Activated T-cell treated with anti-CD3 and anti-CD28 coated beads, Interleukin-2, amount 50 U/mL, for 24 hours (primary cell): ENCODE data around the gene BECN2.

Source experiments
- DNase-seq: peaks from one replicate; pipeline ENCODE4 v3.0.0-alpha.2; 2020
- H3K27ac Mint-ChIP-seq: 2 replicates; pipeline ENCODE4 v1.8.0; 2020; ENCODE audit warnings: mild to moderate bottlenecking, mixed read lengths
- H3K27me3 Mint-ChIP-seq: 2 replicates; pipeline ENCODE4 v1.8.0; 2020; ENCODE audit warnings: mixed read lengths
- H3K36me3 Mint-ChIP-seq: 2 replicates; pipeline ENCODE4 v1.8.0; 2020; ENCODE audit warnings: low read depth, mixed read lengths
- H3K4me1 Mint-ChIP-seq: 2 replicates; pipeline ENCODE4 v1.8.0; 2020; ENCODE audit warnings: low read depth, mixed read lengths
- H3K4me3 Mint-ChIP-seq: 2 replicates; pipeline ENCODE4 v1.8.0; 2020; ENCODE audit warnings: mild to moderate bottlenecking, moderate library complexity, mixed read lengths
- H3K9me3 Mint-ChIP-seq: 2 replicates; pipeline ENCODE4 v1.8.0; 2020; ENCODE audit warnings: mixed read lengths

Gene BECN2

GRCh38 chr1:241998412-241998921 is 40.9 kb downstream of the BECN2 start:
- Mint-ChIP-seq H3K9me3 (no peaks in the 10 kb centered on the region), H3K27me3 (peaks cover 6% of the 10 kb centered on the region), H3K27ac (no peak overlapping the region), H3K4me1 (peaks cover 5% of the 10 kb centered on the region), H3K4me3 (peak overlapping the region; percentile 65), H3K36me3 (no peaks in the 10 kb centered on the region)
- DNase-seq: peak; percentile 73

GRCh38 chr1:241999026-241999425 is 41.5 kb downstream of the BECN2 start, which contains the start of gene MAP1LC3C:
TSS of gene MAP1LC3C (minus strand) at chr1:241999098. CDS start at chr1:241999008, 90 bp downstream.
- peak within 1 kb of the TSS; percentile 65 for H3K4me3 Mint-ChIP-seq

GRCh38 chr1:242000434-242000833 is 42.9 kb downstream of the BECN2 start:
- H3K4me3 Mint-ChIP-seq: no peak overlapping the region
- H3K27ac Mint-ChIP-seq: no peak overlapping the region
- peaks cover 5% of the 10 kb centered on the region for H3K4me1 Mint-ChIP-seq
- no peaks in the 10 kb centered on the region for H3K36me3 Mint-ChIP-seq
- H3K27me3 Mint-ChIP-seq: peaks cover 6% of the 10 kb centered on the region
- H3K9me3 Mint-ChIP-seq: no peaks in the 10 kb centered on the region
- DNase-seq: no peak

More at GRCh38 chr1:241999026-241999425, 41.5 kb downstream of the BECN2 start, which contains the start of gene MAP1LC3C:
- no peaks in the 10 kb centered on the region for H3K9me3 Mint-ChIP-seq
- H3K27me3 Mint-ChIP-seq: peaks cover 6% of the 10 kb centered on the region
- H3K4me1 Mint-ChIP-seq: peaks cover 5% of the 10 kb centered on the region
- DNase-seq: no peak
- H3K36me3 Mint-ChIP-seq: no peaks in the 10 kb centered on the region
- no peak within 1 kb of the TSS for H3K27ac Mint-ChIP-seq

GRCh38 chr1:242002072-242002471 is 44.5 kb downstream of the BECN2 start:
- no peak overlapping the region for H3K4me3 Mint-ChIP-seq
- no peaks in the 10 kb centered on the region for H3K9me3 Mint-ChIP-seq
- H3K27ac Mint-ChIP-seq: no peak overlapping the region
- peaks cover 6% of the 10 kb centered on the region for H3K27me3 Mint-ChIP-seq
- DNase-seq: no peak
- peaks cover 5% of the 10 kb centered on the region for H3K4me1 Mint-ChIP-seq
- no peaks in the 10 kb centered on the region for H3K36me3 Mint-ChIP-seq

- H3K36me3 Mint-ChIP-seq: no peaks in the 10 kb centered on the region
- H3K27ac Mint-ChIP-seq: no peak overlapping the region
- H3K9me3 Mint-ChIP-seq: no peaks in the 10 kb centered on the region
- no peak overlapping the region for H3K4me3 Mint-ChIP-seq
- H3K4me1 Mint-ChIP-seq: peaks cover 5% of the 10 kb centered on the region
- peaks cover 10% of the 10 kb centered on the region for H3K27me3 Mint-ChIP-seq
- no peak for DNase-seq
Observed at GRCh38 chr1:242002510-242002909, 44.9 kb downstream of the BECN2 start.

GRCh38 chr1:242004751-242005495 is 47.4 kb downstream of the BECN2 start:
- Mint-ChIP-seq H3K36me3 (no peaks in the 10 kb centered on the region), H3K27me3 (peaks cover 12% of the 10 kb centered on the region), H3K9me3 (no peaks in the 10 kb centered on the region), H3K4me3 (no peak overlapping the region), H3K4me1 (no peaks in the 10 kb centered on the region), H3K27ac (no peak overlapping the region)
- DNase-seq: no peak

- no peak for DNase-seq
- Mint-ChIP-seq H3K36me3 (no peaks in the 10 kb centered on the region), H3K9me3 (no peaks in the 10 kb centered on the region), H3K27ac (no peak overlapping the region), H3K27me3 (peaks cover 17% of the 10 kb centered on the region), H3K4me1 (no peaks in the 10 kb centered on the region), H3K4me3 (no peak overlapping the region)
Observed at GRCh38 chr1:242005866-242006535, 48.4 kb downstream of the BECN2 start.

GRCh38 chr1:242006976-242007375 is 49.4 kb downstream of the BECN2 start:
- peaks cover 17% of the 10 kb centered on the region for H3K27me3 Mint-ChIP-seq
- no peak overlapping the region for H3K27ac Mint-ChIP-seq
- no peaks in the 10 kb centered on the region for H3K9me3 Mint-ChIP-seq
- no peak overlapping the region for H3K4me3 Mint-ChIP-seq
- no peaks in the 10 kb centered on the region for H3K4me1 Mint-ChIP-seq
- DNase-seq: no peak
- H3K36me3 Mint-ChIP-seq: no peaks in the 10 kb centered on the region
